GM18526 (cell line): ENCODE measurements around the gene CDC14A.

Experiments
- POLR2A ChIP-seq: IDR thresholded peaks from 3 replicates; pipeline ENCODE4 v1.6.1; 2011; ENCODE audit not compliant: insufficient read length; ENCODE audit errors: extremely low read depth

Gene CDC14A

GRCh38 chr1:100512803-100513352, 160.6 kb downstream of the CDC14A start:
- no peak for TF ChIP-seq POLR2A

GRCh38 chr1:100516857-100517256, 164.6 kb downstream of the CDC14A start:
- TF ChIP-seq POLR2A: no peak

- TF ChIP-seq POLR2A: no peak
Observed at GRCh38 chr1:100517515-100517914, 165.2 kb downstream of the CDC14A start.

GRCh38 chr1:100518023-100518422, 165.7 kb downstream of the CDC14A start:
- no peak for TF ChIP-seq POLR2A

GRCh38 chr1:100523038-100523652, 170.8 kb downstream of the CDC14A start:
- TF ChIP-seq POLR2A: no peak

GRCh38 chr1:100524355-100524754, 172.0 kb downstream of the CDC14A start:
- no peak for TF ChIP-seq POLR2A

- TF ChIP-seq POLR2A: no peak
Observed at GRCh38 chr1:100526894-100527293, 174.6 kb downstream of the CDC14A start.

- no peak for TF ChIP-seq POLR2A
Observed at GRCh38 chr1:100528871-100529270, 176.6 kb downstream of the CDC14A start.

- TF ChIP-seq POLR2A: no peak
Observed at GRCh38 chr1:100530141-100530540, 177.8 kb downstream of the CDC14A start.

- TF ChIP-seq POLR2A: no peak
Observed at GRCh38 chr1:100530880-100531487, 178.7 kb downstream of the CDC14A start.

GRCh38 chr1:100532645-100533044, 180.3 kb downstream of the CDC14A start:
- TF ChIP-seq POLR2A: no peak

- no peak for TF ChIP-seq POLR2A
Observed at GRCh38 chr1:100535264-100535663, 183.0 kb downstream of the CDC14A start.

- no peak for TF ChIP-seq POLR2A
Observed at GRCh38 chr1:100536031-100536430, 183.7 kb downstream of the CDC14A start.

GRCh38 chr1:100538913-100539835, 186.9 kb downstream of the CDC14A start:
- no peak for TF ChIP-seq POLR2A

- no peak for TF ChIP-seq POLR2A
Observed at GRCh38 chr1:100539836-100540536, 187.7 kb downstream of the CDC14A start.

GRCh38 chr1:100542285-100542684, 190.0 kb downstream of the CDC14A start:
- TF ChIP-seq POLR2A: no peak

- TF ChIP-seq POLR2A: no peak
Observed at GRCh38 chr1:100543640-100544039, 191.3 kb downstream of the CDC14A start.
